Measurements from ENCODE around the gene SYT12. TPM values are rescaled to one million over a fixed set of nuclear protein-coding genes. Genes with fewer than 3 reads are reported as not detected.

Gene SYT12
- total RNA-seq, 2 experiments from 2014 or later = 0.11 TPM; not detected in 1

DNA sequence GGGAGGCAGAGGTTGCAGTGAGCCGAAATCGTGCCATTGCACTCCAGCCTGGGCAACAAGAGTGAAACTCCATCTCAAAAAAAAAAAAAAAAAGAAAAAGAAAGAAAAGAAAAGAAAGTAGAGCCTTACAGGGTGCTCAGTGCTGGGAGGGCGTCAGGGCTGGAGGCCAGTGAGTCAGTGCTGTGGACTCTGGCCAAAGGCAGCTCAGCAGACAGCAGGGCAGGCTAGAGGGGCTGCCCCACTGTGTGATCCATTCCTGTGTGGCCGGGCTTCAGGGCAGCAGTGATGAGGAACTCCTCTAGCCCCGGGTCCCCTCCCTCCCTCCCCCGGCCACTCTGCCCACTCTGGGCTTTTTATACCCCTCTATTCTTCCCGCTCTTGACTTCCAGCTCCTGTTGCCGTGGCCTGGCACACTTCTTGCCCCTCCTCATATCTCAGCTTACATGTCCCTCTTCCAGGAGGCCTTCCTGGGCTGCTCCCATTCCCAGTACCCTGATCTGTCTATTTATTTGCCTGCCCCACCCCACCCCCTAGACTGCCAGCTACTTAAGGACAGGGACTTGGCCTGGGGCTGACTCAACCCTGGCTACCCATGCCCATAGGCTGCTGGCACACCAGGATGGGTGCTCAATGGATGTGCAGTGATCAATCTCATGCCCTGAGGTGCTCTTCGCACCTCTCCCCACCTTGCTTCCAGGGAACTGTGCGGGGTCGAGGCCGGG lies 10.1 kb downstream of the SYT12 start:
- CTCF ChIA-PET = no interaction called here
- DNase-seq = no peak
- Mint-ChIP-seq H3K4me3 (no peak overlapping the region), H3K36me3 (ENCODE audit: low read depth) (no peaks in the 10 kb centered on the region), H3K4me1 (no peaks in the 10 kb centered on the region), H3K9me3 (ENCODE audit: low read depth) (no peaks in the 10 kb centered on the region), H3K27ac (no peak overlapping the region), H3K27me3 (peaks cover 26% of the 10 kb centered on the region)
- ATAC-seq = no peak
- intact Hi-C loops (cut with DNase I, micrococcal nuclease) = no loop called here
- POLR2A ChIA-PET = no interaction called here

GRCh38 chr11:67033661-67034166 lies 10.8 kb downstream of the SYT12 start:
- H3K4me1 Mint-ChIP-seq = no peaks in the 10 kb centered on the region
- POLR2A ChIA-PET = no interaction called here

GRCh38 chr11:67034350-67034749 lies 11.4 kb downstream of the SYT12 start:
- ChIA-PET CTCF (no interaction called here), POLR2A (no interaction called here)
- H3K9me3 Mint-ChIP-seq (ENCODE audit: low read depth) = no peaks in the 10 kb centered on the region
- peaks cover 19% of the 10 kb centered on the region for H3K27me3 Mint-ChIP-seq
- no peak overlapping the region for H3K4me3 Mint-ChIP-seq
- no peaks in the 10 kb centered on the region for H3K4me1 Mint-ChIP-seq
- DNase-seq (no peak), ATAC-seq (no peak)
- no peaks in the 10 kb centered on the region for H3K36me3 Mint-ChIP-seq (ENCODE audit: low read depth)
- intact Hi-C loops (cut with DNase I, micrococcal nuclease) = no loop called here
- no peak overlapping the region for H3K27ac Mint-ChIP-seq

More at GRCh38 chr11:67033661-67034166, 10.8 kb downstream of the SYT12 start:
- Mint-ChIP-seq H3K9me3 (ENCODE audit: low read depth) (no peaks in the 10 kb centered on the region), H3K36me3 (ENCODE audit: low read depth) (no peaks in the 10 kb centered on the region), H3K4me3 (no peak overlapping the region), H3K27ac (no peak overlapping the region), H3K27me3 (peaks cover 24% of the 10 kb centered on the region)
- ATAC-seq = no peak
- CTCF ChIA-PET = no interaction called here
- DNase-seq = no peak
- intact Hi-C loops (cut with DNase I, micrococcal nuclease) = no loop called here

DNA sequence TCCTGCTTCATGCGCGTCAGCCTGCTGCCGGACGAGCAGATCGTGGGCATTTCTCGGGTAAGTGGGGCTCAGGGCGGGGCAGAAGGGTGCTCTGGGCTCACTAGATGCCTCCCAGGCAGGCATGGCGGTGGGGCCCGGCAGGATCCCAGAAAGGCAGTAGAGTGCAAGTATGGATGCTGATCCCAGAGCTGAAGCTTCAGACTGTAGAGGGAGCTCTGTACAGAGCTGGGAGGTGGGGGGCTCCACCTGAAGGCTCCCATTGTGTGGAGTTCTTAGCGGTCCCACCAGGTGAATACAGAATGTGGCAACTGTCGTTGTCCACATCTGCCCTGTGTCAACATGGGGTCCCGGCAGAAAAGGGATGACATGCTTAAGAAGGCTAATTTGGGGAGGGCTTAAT lies 17.2 kb downstream of the SYT12 start:
- Mint-ChIP-seq H3K36me3 (ENCODE audit: low read depth) (no peaks in the 10 kb centered on the region), H3K27me3 (peaks cover 9% of the 10 kb centered on the region), H3K27ac (no peak overlapping the region), H3K4me3 (no peak overlapping the region), H3K4me1 (no peaks in the 10 kb centered on the region), H3K9me3 (ENCODE audit: low read depth) (no peaks in the 10 kb centered on the region)
- intact Hi-C loops (cut with DNase I, micrococcal nuclease) = no loop called here
- POLR2A ChIA-PET = no interaction called here
- DNase-seq (no peak), ATAC-seq (no peak)
- CTCF ChIA-PET = interaction anchor here (1.0 kb wide), 1 partner anchor 13 kb away, joined by 3 read pairs; no protein-coding TSS in a partner anchor

DNA sequence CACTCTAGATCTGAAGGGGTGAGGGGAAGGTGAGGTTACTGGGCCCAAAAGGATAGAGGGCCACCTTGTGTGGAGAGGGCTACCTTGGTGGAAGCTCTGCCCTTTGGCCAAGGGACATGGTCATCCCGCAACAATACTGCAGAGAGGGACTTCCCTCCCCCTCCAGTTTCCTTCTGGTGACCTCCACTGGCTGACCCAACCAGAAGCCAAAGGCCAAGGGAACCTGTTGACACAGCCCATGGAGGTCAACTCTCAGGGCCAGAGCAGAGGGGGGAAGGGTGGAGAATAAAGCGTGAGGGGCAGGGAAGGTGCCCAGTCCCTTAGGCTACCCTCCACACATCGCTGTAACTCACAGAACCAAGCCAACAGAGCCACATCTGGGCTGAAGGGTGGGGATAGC lies 18.7 kb downstream of the SYT12 start:
- H3K27ac Mint-ChIP-seq = no peak overlapping the region
- H3K36me3 Mint-ChIP-seq (ENCODE audit: low read depth) = no peaks in the 10 kb centered on the region
- ATAC-seq (no peak), DNase-seq (no peak)
- ChIA-PET POLR2A (interaction anchor here (0.6 kb wide), 1 partner anchor 9 kb away, joined by 3 read pairs; no protein-coding TSS in a partner anchor), CTCF (no interaction called here)
- H3K27me3 Mint-ChIP-seq = peaks cover 4% of the 10 kb centered on the region
- intact Hi-C loops (cut with DNase I, micrococcal nuclease) = no loop called here
- H3K9me3 Mint-ChIP-seq (ENCODE audit: low read depth) = no peaks in the 10 kb centered on the region
- H3K4me3 Mint-ChIP-seq = no peak overlapping the region
- no peaks in the 10 kb centered on the region for H3K4me1 Mint-ChIP-seq

- ATAC-seq = no peak
- CTCF ChIA-PET = interaction anchor here (0.7 to 1.1 kb wide), 4 partner anchors 14 to 302 kb away, joined by 3 read pairs; no protein-coding TSS in a partner anchor
- H3K9me3 Mint-ChIP-seq (ENCODE audit: low read depth) = no peaks in the 10 kb centered on the region
Observed at GRCh38 chr11:67043572-67044349, 20.8 kb downstream of the SYT12 start.

DNA sequence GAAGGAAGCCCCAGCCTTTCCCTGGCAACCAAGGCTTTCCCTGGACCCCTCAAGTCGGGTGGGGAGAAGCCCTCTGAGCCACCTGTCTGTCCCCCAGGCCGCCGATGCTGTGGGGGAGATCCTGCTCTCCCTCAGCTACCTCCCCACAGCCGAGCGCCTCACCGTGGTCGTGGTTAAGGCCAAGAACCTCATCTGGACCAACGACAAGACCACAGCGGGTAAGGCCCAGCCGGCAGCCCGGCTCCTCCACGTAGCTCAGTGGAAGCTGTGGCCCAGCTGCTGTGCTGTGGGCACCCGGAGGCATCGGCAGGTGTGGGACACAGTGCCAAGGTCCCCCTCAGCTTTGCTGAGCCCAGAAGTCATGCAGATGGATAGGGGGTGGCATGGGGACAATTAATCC lies 21.6 kb downstream of the SYT12 start:
- no peak overlapping the region for H3K27ac Mint-ChIP-seq
- no peaks in the 10 kb centered on the region for H3K36me3 Mint-ChIP-seq (ENCODE audit: low read depth)
- no peak for DNase-seq
- ATAC-seq = no peak
- intact Hi-C loops (cut with DNase I, micrococcal nuclease) = no loop called here
- ChIA-PET POLR2A (interaction anchor here (0.5 kb wide), 1 partner anchor 22 kb away, joined by 3 read pairs; no protein-coding TSS in a partner anchor), CTCF (interaction anchor here (0.8 to 1.1 kb wide), 4 partner anchors 10 to 302 kb away, joined by 3 read pairs; no protein-coding TSS in a partner anchor)
- no peak overlapping the region for H3K4me3 Mint-ChIP-seq
- H3K4me1 Mint-ChIP-seq = no peaks in the 10 kb centered on the region
- peaks cover 2% of the 10 kb centered on the region for H3K27me3 Mint-ChIP-seq
- no peaks in the 10 kb centered on the region for H3K9me3 Mint-ChIP-seq (ENCODE audit: low read depth)

More at GRCh38 chr11:67043572-67044349, 20.8 kb downstream of the SYT12 start:
- H3K27ac Mint-ChIP-seq = no peak overlapping the region
- H3K4me3 Mint-ChIP-seq = no peak overlapping the region
- intact Hi-C loops (cut with DNase I, micrococcal nuclease) = no loop called here
- H3K36me3 Mint-ChIP-seq (ENCODE audit: low read depth) = no peaks in the 10 kb centered on the region
- no peaks in the 10 kb centered on the region for H3K4me1 Mint-ChIP-seq
- POLR2A ChIA-PET = interaction anchor here (0.5 kb wide), 1 partner anchor 21 kb away, joined by 3 read pairs; no protein-coding TSS in a partner anchor
- no peak for DNase-seq
- peaks cover 2% of the 10 kb centered on the region for H3K27me3 Mint-ChIP-seq

DNA sequence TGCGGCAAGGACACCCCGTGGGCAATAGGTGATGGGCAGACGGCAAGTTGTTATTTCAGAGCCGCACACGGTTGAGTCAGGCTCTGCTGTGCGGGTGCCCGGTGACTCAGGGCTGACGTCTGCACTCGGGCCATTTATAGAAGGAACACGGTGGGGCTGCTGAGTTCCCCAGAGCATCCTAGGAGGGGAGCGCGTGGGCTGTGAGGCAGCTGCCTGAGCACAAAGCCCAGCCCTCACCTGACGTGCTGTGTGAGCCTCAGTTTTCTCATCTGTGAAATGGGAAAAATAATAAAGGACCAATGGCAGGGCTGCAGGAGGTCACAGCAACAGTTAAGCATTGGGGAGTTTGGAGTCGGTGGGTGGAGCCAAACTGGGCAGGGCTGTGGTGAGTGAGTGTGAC lies 22.4 kb downstream of the SYT12 start:
- DNase-seq (no peak), ATAC-seq (no peak)
- H3K4me1 Mint-ChIP-seq = no peaks in the 10 kb centered on the region
- H3K36me3 Mint-ChIP-seq (ENCODE audit: low read depth) = no peaks in the 10 kb centered on the region
- H3K4me3 Mint-ChIP-seq = no peak overlapping the region
- H3K27me3 Mint-ChIP-seq = peaks cover 2% of the 10 kb centered on the region
- no peaks in the 10 kb centered on the region for H3K9me3 Mint-ChIP-seq (ENCODE audit: low read depth)
- H3K27ac Mint-ChIP-seq = no peak overlapping the region
- ChIA-PET CTCF (interaction anchor here (0.8 kb wide), 1 partner anchor 10 kb away, joined by 3 read pairs; no protein-coding TSS in a partner anchor), POLR2A (no interaction called here)
- intact Hi-C loops (cut with DNase I, micrococcal nuclease) = no loop called here

DNA sequence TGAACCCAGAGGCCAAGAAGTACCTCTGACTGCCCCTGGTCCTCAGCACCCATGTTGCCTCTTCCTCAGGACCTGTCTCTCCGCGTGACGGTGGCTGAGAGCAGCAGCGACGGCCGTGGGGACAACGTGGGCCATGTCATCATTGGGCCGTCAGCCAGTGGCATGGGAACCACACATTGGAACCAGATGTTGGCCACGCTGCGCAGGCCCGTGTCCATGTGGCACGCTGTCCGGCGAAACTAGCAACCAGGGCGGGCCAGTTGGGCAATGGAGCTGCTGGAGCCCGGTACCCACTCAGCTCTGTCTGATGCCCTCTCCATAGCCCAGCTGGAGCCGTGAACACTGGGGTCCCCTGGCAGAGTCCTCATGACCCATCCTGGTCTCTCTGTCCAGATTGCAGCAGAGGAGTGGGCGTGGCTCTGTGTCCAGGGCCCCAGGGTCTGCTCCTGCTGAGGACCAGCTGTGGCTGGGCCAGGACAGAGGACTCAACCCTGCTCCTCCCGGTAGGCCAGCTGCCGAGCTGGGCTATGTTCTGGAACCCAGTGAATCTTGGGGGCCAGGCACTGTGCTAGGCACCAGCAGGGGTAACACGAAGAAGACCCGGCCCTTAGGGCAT lies 25.7 kb downstream of the SYT12 start:
- Mint-ChIP-seq H3K36me3 (ENCODE audit: low read depth) (no peaks in the 10 kb centered on the region), H3K9me3 (ENCODE audit: low read depth) (no peaks in the 10 kb centered on the region), H3K4me3 (no peak overlapping the region), H3K27ac (no peak overlapping the region), H3K4me1 (no peaks in the 10 kb centered on the region), H3K27me3 (peaks cover 7% of the 10 kb centered on the region)
- ATAC-seq = no peak
- intact Hi-C loops (cut with DNase I, micrococcal nuclease) = no loop called here
- ChIA-PET POLR2A (no interaction called here), CTCF (no interaction called here)
- no peak for DNase-seq

GRCh38 chr11:67050139-67050538 lies 27.2 kb downstream of the SYT12 start:
- Mint-ChIP-seq H3K27me3 (peaks cover 5% of the 10 kb centered on the region), H3K36me3 (ENCODE audit: low read depth) (no peaks in the 10 kb centered on the region), H3K4me3 (no peak overlapping the region), H3K4me1 (peaks cover 5% of the 10 kb centered on the region), H3K27ac (no peak overlapping the region), H3K9me3 (ENCODE audit: low read depth) (no peaks in the 10 kb centered on the region)
- ChIA-PET CTCF (interaction anchor here (0.7 kb wide), 1 partner anchor 97 kb away, joined by 3 read pairs; no protein-coding TSS in a partner anchor), POLR2A (no interaction called here)
- DNase-seq (no peak), ATAC-seq (no peak)
- intact Hi-C loops (cut with DNase I, micrococcal nuclease) = no loop called here

- peaks cover 15% of the 10 kb centered on the region for H3K4me1 Mint-ChIP-seq
- no peaks in the 10 kb centered on the region for H3K9me3 Mint-ChIP-seq (ENCODE audit: low read depth)
- peaks cover 6% of the 10 kb centered on the region for H3K27me3 Mint-ChIP-seq
- no peak overlapping the region for H3K27ac Mint-ChIP-seq
- ATAC-seq = no peak
- ChIA-PET CTCF (interaction anchor here (0.7 to 5.2 kb wide), 4 partner anchors 9 to 30 kb away, joined by 3 to 36 read pairs (median 3); no protein-coding TSS in a partner anchor), POLR2A (interaction anchor here (0.7 kb wide), 1 partner anchor 10 kb away, joined by 3 read pairs; no protein-coding TSS in a partner anchor)
- no peak for DNase-seq
- intact Hi-C loops (cut with DNase I, micrococcal nuclease) = no loop called here
- no peak overlapping the region for H3K4me3 Mint-ChIP-seq
- no peaks in the 10 kb centered on the region for H3K36me3 Mint-ChIP-seq (ENCODE audit: low read depth)
Observed at GRCh38 chr11:67051180-67051893, 28.4 kb downstream of the SYT12 start.

Measured in activated CD4-positive, alpha-beta T cell treated with anti-CD3 and anti-CD28 coated beads for 36 hours (primary cell).